Spleen (tissue), 7 donors: ENCODE data around the gene KCNQ5.

ENCODE experiments used
- POLR2A ChIP-seq, 3 donors: fragments of 450-650 bp; IDR thresholded peaks; one replicate each; pipeline ENCODE4 v1.5.1; 2017; ENCODE audit warnings: antibody characterized with exemption in 3 of 3, mild to moderate bottlenecking in 1 of 3
- TF ChIP-seq, protein P1 (sequence below), 11 experiments: fragments of 200-600 bp in 7 of 11; fragments of 450-650 bp in 4 of 11; sonication (generic) in 4 of 11; IDR thresholded peaks in 8 of 11; conservative IDR thresholded peaks in 3 of 11; 1 replicate in 7 of 11; 2 replicates in 4 of 11; pipeline versions ENCODE4 v1.4.0 to v1.8.0; 2016 to 2021; ENCODE audit warnings: antibody characterized with exemption in 11 of 11, inconsistent platforms in 4 of 11, mild to moderate bottlenecking in 1 of 11
- donor health status: DM: no; HTN: no; CAD: no; lungs with moderate emphysema.
- donor health status: DM: no; HTN: no; CAD: no.
- donor health status: DM: no; HTN: no; CAD: no.

DNA sequence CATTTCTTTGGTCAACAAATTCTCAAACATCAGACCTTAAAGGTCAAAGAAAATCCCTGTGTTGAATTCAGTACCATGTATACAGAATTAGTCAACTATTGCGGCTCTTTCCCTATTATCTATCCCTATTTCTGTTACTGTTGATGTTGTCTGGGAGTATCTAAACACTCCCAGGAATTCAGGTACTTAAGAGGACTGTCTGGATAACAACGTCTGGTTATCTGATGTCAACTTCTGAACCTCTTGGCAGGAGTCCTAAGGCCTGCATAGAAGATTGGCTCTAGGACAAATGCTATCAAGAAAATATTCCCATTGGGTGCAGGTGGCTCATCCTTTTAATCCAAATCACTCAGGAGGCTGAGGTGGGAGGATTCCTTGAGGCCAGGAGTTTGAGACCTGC lies 347.8 kb downstream of the KCNQ5 start:
- TF ChIP-seq, protein P1, sequence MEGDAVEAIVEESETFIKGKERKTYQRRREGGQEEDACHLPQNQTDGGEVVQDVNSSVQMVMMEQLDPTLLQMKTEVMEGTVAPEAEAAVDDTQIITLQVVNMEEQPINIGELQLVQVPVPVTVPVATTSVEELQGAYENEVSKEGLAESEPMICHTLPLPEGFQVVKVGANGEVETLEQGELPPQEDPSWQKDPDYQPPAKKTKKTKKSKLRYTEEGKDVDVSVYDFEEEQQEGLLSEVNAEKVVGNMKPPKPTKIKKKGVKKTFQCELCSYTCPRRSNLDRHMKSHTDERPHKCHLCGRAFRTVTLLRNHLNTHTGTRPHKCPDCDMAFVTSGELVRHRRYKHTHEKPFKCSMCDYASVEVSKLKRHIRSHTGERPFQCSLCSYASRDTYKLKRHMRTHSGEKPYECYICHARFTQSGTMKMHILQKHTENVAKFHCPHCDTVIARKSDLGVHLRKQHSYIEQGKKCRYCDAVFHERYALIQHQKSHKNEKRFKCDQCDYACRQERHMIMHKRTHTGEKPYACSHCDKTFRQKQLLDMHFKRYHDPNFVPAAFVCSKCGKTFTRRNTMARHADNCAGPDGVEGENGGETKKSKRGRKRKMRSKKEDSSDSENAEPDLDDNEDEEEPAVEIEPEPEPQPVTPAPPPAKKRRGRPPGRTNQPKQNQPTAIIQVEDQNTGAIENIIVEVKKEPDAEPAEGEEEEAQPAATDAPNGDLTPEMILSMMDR (IDR thresholded peaks at IDR 0.05 in 8 of 11, conservative IDR thresholded peaks at IDR 0.05 in 3 of 11) = no peak
- no peak for TF ChIP-seq POLR2A (IDR thresholded peaks at IDR 0.05)
